SK-N-SH treated with all-trans-retinoic acid at 6 μM for 48 hours (cell line): ENCODE results near the gene ZDHHC11.

Experiments used
- PATZ1 ChIP-seq: fragments of 250-450 bp; sonication (Bioruptor Pico); IDR thresholded peaks from 2 replicates; pipeline ENCODE4 v1.8.0; 2020; ENCODE audit warnings: mild to moderate bottlenecking, moderate library complexity, borderline replicate concordance
- PPARA ChIP-seq: fragments of 250-450 bp; sonication (Bioruptor Pico); IDR thresholded peaks from 2 replicates; pipeline ENCODE4 v1.5.0; 2020; ENCODE audit warnings: mild to moderate bottlenecking, borderline replicate concordance
- SNAI2 ChIP-seq: fragments of 250-450 bp; sonication (Bioruptor Pico); IDR thresholded peaks from 2 replicates; pipeline ENCODE4 v1.5.0; 2020; ENCODE audit warnings: mild to moderate bottlenecking, moderate library complexity
- TCF4 ChIP-seq: fragments of 250-450 bp; sonication (Bioruptor Pico); IDR thresholded peaks from 2 replicates; pipeline ENCODE4 v1.8.0; 2021; ENCODE audit warnings: mild to moderate bottlenecking, moderate library complexity, borderline replicate concordance
- TOX ChIP-seq: fragments of 250-450 bp; sonication (Bioruptor Pico); IDR thresholded peaks from 2 replicates; pipeline ENCODE4 v1.8.0; 2021; ENCODE audit warnings: mild to moderate bottlenecking, moderate library complexity, borderline replicate concordance
- ZC3H10 ChIP-seq: fragments of 250-450 bp; sonication (Bioruptor Pico); IDR thresholded peaks from 2 replicates; pipeline ENCODE4 v1.5.1; 2021; ENCODE audit warnings: mild to moderate bottlenecking, moderate library complexity
- ZFP3 ChIP-seq: fragments of 250-450 bp; sonication (Bioruptor Pico); IDR thresholded peaks from 2 replicates; pipeline ENCODE4 v1.5.0; 2020; ENCODE audit warnings: mild to moderate bottlenecking, moderate library complexity
- ZNF565 ChIP-seq: fragments of 450-650 bp; formaldehyde crosslinking; conservative IDR thresholded peaks from 2 replicates; pipeline ENCODE4 v1.5.0; 2020; ENCODE audit warnings: low read depth, mild to moderate bottlenecking, moderate library complexity
- TF ChIP-seq, protein P1 (sequence below): fragments of 250-450 bp; sonication (Bioruptor Pico); IDR thresholded peaks from 2 replicates; pipeline ENCODE4 v1.8.0; 2021; ENCODE audit warnings: low read depth, mild to moderate bottlenecking, moderate library complexity, borderline replicate concordance

DNA sequence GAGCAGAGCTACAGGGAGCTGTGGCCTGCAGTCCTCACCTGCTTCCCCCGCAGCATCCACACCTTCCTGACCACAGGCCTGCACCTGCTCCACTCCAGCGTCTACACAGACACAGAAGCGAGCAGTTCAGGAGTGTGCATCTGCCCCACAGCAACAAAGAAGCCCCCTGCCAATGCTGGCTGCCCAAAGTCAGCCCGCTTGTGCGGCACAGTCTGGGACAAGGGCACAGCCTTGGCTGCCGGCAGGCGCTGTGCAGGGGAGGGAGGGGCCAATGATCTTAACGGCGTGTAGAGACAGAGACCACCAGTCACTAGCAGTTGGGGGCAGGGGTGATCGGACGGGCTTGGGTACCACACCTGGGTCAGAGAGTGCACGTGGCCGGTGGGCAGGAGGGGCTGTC lies 35.2 kb upstream of the ZDHHC11 start:
- TF ChIP-seq SNAI2, result no peak
- TF ChIP-seq ZFP3 (CRISPR knock-in tag), result no peak
- TF ChIP-seq PATZ1 (CRISPR knock-in tag), result no peak
- no peak for TF ChIP-seq ZC3H10 (CRISPR knock-in tag)
- no peak for TF ChIP-seq ZNF565
- TF ChIP-seq TCF4 (CRISPR knock-in tag), result no peak
- TF ChIP-seq TOX (CRISPR knock-in tag), result no peak
- no peak for TF ChIP-seq PPARA
- TF ChIP-seq, protein P1, sequence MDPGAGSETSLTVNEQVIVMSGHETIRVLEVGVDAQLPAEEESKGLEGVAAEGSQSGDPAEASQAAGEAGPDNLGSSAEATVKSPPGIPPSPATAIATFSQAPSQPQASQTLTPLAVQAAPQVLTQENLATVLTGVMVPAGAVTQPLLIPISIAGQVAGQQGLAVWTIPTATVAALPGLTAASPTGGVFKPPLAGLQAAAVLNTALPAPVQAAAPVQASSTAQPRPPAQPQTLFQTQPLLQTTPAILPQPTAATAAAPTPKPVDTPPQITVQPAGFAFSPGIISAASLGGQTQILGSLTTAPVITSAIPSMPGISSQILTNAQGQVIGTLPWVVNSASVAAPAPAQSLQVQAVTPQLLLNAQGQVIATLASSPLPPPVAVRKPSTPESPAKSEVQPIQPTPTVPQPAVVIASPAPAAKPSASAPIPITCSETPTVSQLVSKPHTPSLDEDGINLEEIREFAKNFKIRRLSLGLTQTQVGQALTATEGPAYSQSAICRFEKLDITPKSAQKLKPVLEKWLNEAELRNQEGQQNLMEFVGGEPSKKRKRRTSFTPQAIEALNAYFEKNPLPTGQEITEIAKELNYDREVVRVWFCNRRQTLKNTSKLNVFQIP (CRISPR knock-in tag), result no peak
